Erythroblast (primary cell): Measurements from ENCODE around the gene CHRNA1.

Experiments
- GATA1 ChIP-seq: IDR thresholded peaks from 2 replicates; pipeline ENCODE4 v1.6.1; 2011; ENCODE audit warnings: low read depth, mild to moderate bottlenecking, control low read depth, low read length, moderate library complexity
- POLR2A ChIP-seq: IDR thresholded peaks from 2 replicates; pipeline ENCODE4 v1.6.1; 2011; ENCODE audit warnings: mild to moderate bottlenecking, low read length

- TF ChIP-seq POLR2A (no peak), GATA1 (no peak)
These were observed 46.4 kb downstream of the CHRNA1 start for GRCh38 chr2:174717916-174718315.
